Pancreas (tissue), 10 donors: ENCODE data around the gene TJP3. TPM values are rescaled to one million over a fixed set of nuclear protein-coding genes. Genes with fewer than 3 reads are reported as not detected.
A peak's percentile ranks its signal among the peaks of the same experiment; 100 is the strongest.

Source experiments
- ATAC-seq, 4 donors: fragments of 200-7000 bp; cut with Tn5 transposase; one replicate each; pipeline versions ENCODE4 v1.8.0 to v1.9.1; 2020; ENCODE audit warnings: mild to moderate bottlenecking in 4 of 4, moderate library complexity in 4 of 4
- DNase-seq, 6 donors: peaks; one replicate each; pipeline ENCODE4 v3.0.0-alpha.2; 2020
- FAIRE-seq: peaks from 2 replicates; lab custom pipeline; 2012; peaks lifted over from hg19 to GRCh38; lab: Jason Lieb, UNC
- H3K27ac ChIP-seq, 4 donors: fragments of 200-600 bp; sonication (generic); 1 replicate in 3 of 4; 2 replicates in 1 of 4; pipeline versions ENCODE4 v1.5.0 to v1.8.0; 2020
- H3K27me3 ChIP-seq, 4 donors: fragments of 200-600 bp; one replicate each; pipeline ENCODE4 v1.8.0; 2021
- H3K36me3 ChIP-seq, 3 donors: fragments of 200-600 bp; sonication (generic) in 1 of 3; one replicate each; pipeline versions ENCODE4 v1.5.0 to v1.8.0; 2020 to 2021
- H3K4me1 ChIP-seq, 3 donors: fragments of 200-600 bp; one replicate each; pipeline ENCODE4 v1.8.0; 2021
- H3K4me3 ChIP-seq, 4 donors: fragments of 200-600 bp; sonication (generic) in 2 of 4; one replicate each; pipeline versions ENCODE4 v1.5.0 to v1.8.0; 2020 to 2021
- H3K9me3 ChIP-seq, 4 donors: fragments of 200-600 bp; one replicate each; pipeline ENCODE4 v1.8.0; 2021
- CTCF ChIP-seq, 4 donors: fragments of 200-600 bp; sonication (generic) in 3 of 4; IDR thresholded peaks; one replicate each; pipeline versions ENCODE4 v1.5.0 to v1.8.0; 2021; ENCODE audit warnings: antibody characterized with exemption in 4 of 4
- WGBS, 2 donors: extraction: QIAGEN DNeasy Blood & Tissue Kit; methylation state at CpG; one replicate each; pipeline ENCODE4 v1.1.7; 2013; 5-methylcytosine and 5-hydroxymethylcytosine counted together
- intact Hi-C, 3 donors: fragments of 100-400 bp; cut with DNase I; formaldehyde crosslinking; loops; one replicate each; pipeline versions ENCODE4 v1.11.1 to v1.14.2; 2022
- polyA plus RNA-seq, 2 donors: library from polyadenylated mRNA; stranded (reverse); fragments of 200-250 nt; gene quantifications; one replicate each; pipeline ENCODE4 v1.2.3, GENCODE V29; 2013
- total RNA-seq, 6 donors: library from RNA; stranded (reverse); fragmentation: NEBNext Ultra II Directional in 4 of 6; extraction: Animal tissue kit (Norgen Biotek cat#: 25700) in 4 of 6; gene quantifications; one replicate each; pipeline versions ENCODE4 v1.2.1 to v1.2.4, GENCODE V29; 2021 to 2023
- donor health status: healthy with polysubstance abuse.
- donor health status: DM: no; HTN: no; CAD: no; lungs with moderate emphysema.
- donor health status: DM: no; HTN: no; CAD: no.
- donor health status: control.
- donor health status: control.
- donor health status: Bipolar disorder and iron deficiency.
- donor health status: DM: yes; HTN: yes; CAD: no.
- donor health status: DM: no; HTN: no; CAD: no.
- donor health status: DM: no; HTN: no; CAD: no.
- donor health status: DM: yes; HTN: yes; CAD: no.

Gene TJP3
- total and polyA plus RNA-seq, 8 donors = 9.2 to 36.0 (median 15.8) TPM

GRCh38 chr19:3691372-3691716, 16.8 kb upstream of the TJP3 start:
- no peaks in the 10 kb centered on the region for H3K9me3 ChIP-seq
- intact Hi-C loops = no loop called here
- no peak for DNase-seq
- no peak for TF ChIP-seq CTCF (IDR thresholded peaks at IDR 0.05)
- FAIRE-seq = no peak
- no peaks in the 10 kb centered on the region for H3K27me3 ChIP-seq
- H3K36me3 ChIP-seq = no peaks in the 10 kb centered on the region
- ATAC-seq = no peak
- no peak overlapping the region for H3K4me3 ChIP-seq
- WGBS, 2 donors = 92% methylated on average over 16 of the region's 16 CpGs
- no peak overlapping the region for H3K27ac ChIP-seq
- H3K4me1 ChIP-seq = peaks cover 0 to 8% (median 4%) of the 10 kb centered on the region in 3 donors

- WGBS, 2 donors = 96 to 98% methylated on average over 18 of the region's 18 CpGs
- Histone ChIP-seq H3K27ac (no peak overlapping the region), H3K27me3 (no peaks in the 10 kb centered on the region), H3K4me3 (no peak overlapping the region), H3K4me1 (peaks cover 0 to 4% (median 4%) of the 10 kb centered on the region in 3 donors), H3K9me3 (no peaks in the 10 kb centered on the region), H3K36me3 (no peaks in the 10 kb centered on the region)
- TF ChIP-seq CTCF (IDR thresholded peaks at IDR 0.05) = no peak
- intact Hi-C loops = no loop called here
- FAIRE-seq (no peak), ATAC-seq (no peak), DNase-seq (no peak)
Measured at GRCh38 chr19:3691726-3692125, 16.5 kb upstream of the TJP3 start.

GRCh38 chr19:3692141-3693024, 15.8 kb upstream of the TJP3 start:
- ATAC-seq = peak in 3 of 4 donors; percentile 16 to 51 (median 34)
- H3K27me3 ChIP-seq = no peaks in the 10 kb centered on the region
- FAIRE-seq = no peak
- H3K27ac ChIP-seq = no peak overlapping the region
- DNase-seq = peak in 1 of 6 donors; percentile 67
- intact Hi-C loops = no loop called here
- no peaks in the 10 kb centered on the region for H3K9me3 ChIP-seq
- 92 to 94% methylated on average over 23 to 25 of the region's 25 CpGs for WGBS, 2 donors
- H3K4me3 ChIP-seq = no peak overlapping the region
- peak in 3 of 4 donors; percentile 14 to 44 (median 19) for TF ChIP-seq CTCF (IDR thresholded peaks at IDR 0.05)
- no peaks in the 10 kb centered on the region for H3K36me3 ChIP-seq
- H3K4me1 ChIP-seq = no peaks in the 10 kb centered on the region

- no peak for TF ChIP-seq CTCF (IDR thresholded peaks at IDR 0.05)
- H3K4me3 ChIP-seq = no peak overlapping the region
- no peaks in the 10 kb centered on the region for H3K4me1 ChIP-seq
- FAIRE-seq (no peak), ATAC-seq (no peak), DNase-seq (peak in 1 of 6 donors; percentile 75)
- no peak overlapping the region for H3K27ac ChIP-seq
- H3K9me3 ChIP-seq = no peaks in the 10 kb centered on the region
- H3K27me3 ChIP-seq = no peaks in the 10 kb centered on the region
- 89 to 92% methylated on average over 34 of the region's 34 CpGs for WGBS, 2 donors
- intact Hi-C loops = no loop called here
- H3K36me3 ChIP-seq = no peaks in the 10 kb centered on the region
Measured at GRCh38 chr19:3693025-3693925, 14.9 kb upstream of the TJP3 start.
